ENCODE results near the gene FSTL5.

DNA sequence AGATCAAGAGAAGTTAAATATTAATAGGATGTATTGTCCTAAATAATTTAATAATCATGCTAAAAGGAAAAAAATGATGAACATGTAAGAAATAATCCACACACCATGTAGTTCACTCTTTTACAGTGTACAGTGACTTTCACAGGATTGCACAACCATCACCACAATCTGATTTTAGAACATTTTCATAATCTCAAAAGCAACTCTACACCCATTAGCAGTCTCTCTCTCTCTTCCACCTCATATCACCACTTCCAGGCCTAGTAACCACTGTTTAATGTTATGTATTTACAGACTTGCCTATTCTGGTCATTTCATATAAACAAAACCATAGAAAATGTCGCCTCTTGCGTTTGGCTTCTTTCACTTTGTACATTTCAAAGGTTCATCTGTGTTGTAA, 153.4 kb downstream of the FSTL5 start:
- TF ChIP-seq EZH2 (IDR thresholded peaks at IDR 0.05; ENCODE audit: borderline replicate concordance, low read length), result no peak
- TF ChIP-seq, protein P1, sequence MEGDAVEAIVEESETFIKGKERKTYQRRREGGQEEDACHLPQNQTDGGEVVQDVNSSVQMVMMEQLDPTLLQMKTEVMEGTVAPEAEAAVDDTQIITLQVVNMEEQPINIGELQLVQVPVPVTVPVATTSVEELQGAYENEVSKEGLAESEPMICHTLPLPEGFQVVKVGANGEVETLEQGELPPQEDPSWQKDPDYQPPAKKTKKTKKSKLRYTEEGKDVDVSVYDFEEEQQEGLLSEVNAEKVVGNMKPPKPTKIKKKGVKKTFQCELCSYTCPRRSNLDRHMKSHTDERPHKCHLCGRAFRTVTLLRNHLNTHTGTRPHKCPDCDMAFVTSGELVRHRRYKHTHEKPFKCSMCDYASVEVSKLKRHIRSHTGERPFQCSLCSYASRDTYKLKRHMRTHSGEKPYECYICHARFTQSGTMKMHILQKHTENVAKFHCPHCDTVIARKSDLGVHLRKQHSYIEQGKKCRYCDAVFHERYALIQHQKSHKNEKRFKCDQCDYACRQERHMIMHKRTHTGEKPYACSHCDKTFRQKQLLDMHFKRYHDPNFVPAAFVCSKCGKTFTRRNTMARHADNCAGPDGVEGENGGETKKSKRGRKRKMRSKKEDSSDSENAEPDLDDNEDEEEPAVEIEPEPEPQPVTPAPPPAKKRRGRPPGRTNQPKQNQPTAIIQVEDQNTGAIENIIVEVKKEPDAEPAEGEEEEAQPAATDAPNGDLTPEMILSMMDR (conservative IDR thresholded peaks at IDR 0.05 in 1 of 2, IDR thresholded peaks at IDR 0.05 in 1 of 2; ENCODE audit: extremely low read depth in 1 of 2, insufficient read depth in 1 of 2, low read depth in 1 of 2, low read length in 2 of 2), result no peak

Measured in mammary epithelial cell (primary cell).